MM.1S (cell line): ENCODE results near the gene NCOA4.

Experiments
- DNase-seq: peaks from one replicate; pipeline ENCODE4 v3.0.0-alpha.2; 2015
- H2AFZ ChIP-seq: fragments of 300-600 bp; sonication (generic); 2 replicates; pipeline ENCODE4 v1.6.0; 2016; ENCODE audit warnings: antibody characterized with exemption, low read length
- H3F3A ChIP-seq: fragments of 300-600 bp; sonication (generic); 2 replicates; pipeline ENCODE4 v1.6.1; 2016; ENCODE audit warnings: mild to moderate bottlenecking, antibody characterized with exemption, low read length, moderate library complexity, mixed read lengths; ENCODE audit not compliant: insufficient read depth
- H3K27ac ChIP-seq: fragments of 300-600 bp; sonication (generic); 2 replicates; pipeline ENCODE4 v1.5.1; 2016; ENCODE audit warnings: mild to moderate bottlenecking, low read length
- H3K27me3 ChIP-seq: fragments of 300-600 bp; sonication (generic); replicated peaks from 2 replicates; pipeline ENCODE4 v1.6.0; 2016; ENCODE audit warnings: low read length; ENCODE audit not compliant: insufficient read depth
- H3K36me3 ChIP-seq: fragments of 300-600 bp; sonication (generic); replicated peaks from 2 replicates; pipeline ENCODE4 v1.6.1; 2016; ENCODE audit warnings: mild to moderate bottlenecking, low read length, mixed read lengths; ENCODE audit not compliant: insufficient read depth
- H3K4me1 ChIP-seq: fragments of 300-600 bp; sonication (generic); 2 replicates; pipeline ENCODE4 v1.6.1; 2016; ENCODE audit warnings: low read length, mixed read lengths
- H3K4me2 ChIP-seq: fragments of 300-600 bp; sonication (generic); 2 replicates; pipeline ENCODE4 v1.6.0; 2016; ENCODE audit warnings: low read depth, low read length
- H3K4me3 ChIP-seq: fragments of 300-600 bp; sonication (generic); 2 replicates; pipeline ENCODE4 v1.5.1; 2016; ENCODE audit warnings: low read length, mixed read lengths
- H3K79me2 ChIP-seq: fragments of 300-600 bp; sonication (generic); 2 replicates; pipeline ENCODE4 v1.6.1; 2016; ENCODE audit warnings: mixed run types, low read length, mixed read lengths
- H3K9ac ChIP-seq: fragments of 300-600 bp; sonication (generic); 2 replicates; pipeline ENCODE4 v1.6.1; 2016; ENCODE audit warnings: low read length, mixed read lengths
- H3K9me2 ChIP-seq: fragments of 300-600 bp; sonication (generic); replicated peaks from 2 replicates; pipeline ENCODE4 v1.6.1; 2016; ENCODE audit warnings: mild to moderate bottlenecking, low read length, mixed read lengths; ENCODE audit not compliant: insufficient read depth
- H3K9me3 ChIP-seq: fragments of 300-600 bp; sonication (generic); replicated peaks from 2 replicates; pipeline ENCODE4 v1.6.1; 2016; ENCODE audit warnings: mild to moderate bottlenecking, low read length, mixed read lengths; ENCODE audit not compliant: insufficient read depth
- H4K20me1 ChIP-seq: fragments of 300-600 bp; sonication (generic); 2 replicates; pipeline ENCODE4 v1.6.1; 2016; ENCODE audit warnings: mild to moderate bottlenecking, low read length, moderate library complexity, mixed read lengths; ENCODE audit not compliant: insufficient read depth
- CTCF ChIP-seq: fragments of 300-600 bp; sonication (generic); IDR thresholded peaks from 2 replicates; pipeline ENCODE4 v1.5.1; 2016; ENCODE audit warnings: antibody characterized with exemption, low read length, mixed read lengths
- EZH2 ChIP-seq: fragments of 300-600 bp; sonication (generic); optimal IDR thresholded peaks from 2 replicates; pipeline ENCODE3; 2017; ENCODE audit warnings: low read depth, mild to moderate bottlenecking, antibody characterized with exemption, low read length, mixed read lengths
- EZH2phosphoT487 ChIP-seq: fragments of 300-600 bp; sonication (generic); IDR thresholded peaks from 2 replicates; pipeline ENCODE4 v1.6.1; 2018; ENCODE audit warnings: antibody characterized with exemption, low read length

NCOA4 gene

GRCh38 chr10:46035923-46036849 lies 5.8 kb upstream of the NCOA4 start:
- DNase-seq = no peak
- no peak overlapping the region for H3K4me2 ChIP-seq
- H3K27me3 ChIP-seq = no peaks in the 10 kb centered on the region
- no peaks in the 10 kb centered on the region for H3K36me3 ChIP-seq
- no peak overlapping the region for H3K27ac ChIP-seq
- H3K9me2 ChIP-seq = no peaks in the 10 kb centered on the region
- TF ChIP-seq EZH2phosphoT487 = no peak
- TF ChIP-seq EZH2 = no peak
- TF ChIP-seq CTCF = no peak
- no peaks in the 10 kb centered on the region for H3K9me3 ChIP-seq
- no peaks in the 10 kb centered on the region for H3K79me2 ChIP-seq
- no peak overlapping the region for H2AFZ ChIP-seq
- no peak overlapping the region for H3K4me3 ChIP-seq
- H3K4me1 ChIP-seq = no peaks in the 10 kb centered on the region
- no peak overlapping the region for H3K9ac ChIP-seq
- H3F3A ChIP-seq = no peaks in the 10 kb centered on the region
- H4K20me1 ChIP-seq = no peaks in the 10 kb centered on the region

- no peak overlapping the region for H3K9ac ChIP-seq
- no peaks in the 10 kb centered on the region for H3F3A ChIP-seq
- peaks cover 9% of the 10 kb centered on the region; the same call in 1 of the 2 replicates for H4K20me1 ChIP-seq
- peaks cover 18% of the 10 kb centered on the region for H3K79me2 ChIP-seq
- peaks cover 5% of the 10 kb centered on the region for H3K4me1 ChIP-seq
- TF ChIP-seq CTCF = no peak
- no peak for TF ChIP-seq EZH2phosphoT487
- TF ChIP-seq EZH2 = no peak
- H3K9me2 ChIP-seq = no peaks in the 10 kb centered on the region
- H2AFZ ChIP-seq = peak overlapping the region; percentile 20
- no peak for DNase-seq
- H3K27ac ChIP-seq = no peak overlapping the region
- no peaks in the 10 kb centered on the region for H3K27me3 ChIP-seq
- no peaks in the 10 kb centered on the region for H3K9me3 ChIP-seq
- no peak overlapping the region for H3K4me3 ChIP-seq
- no peak overlapping the region for H3K4me2 ChIP-seq
- H3K36me3 ChIP-seq = no peaks in the 10 kb centered on the region
These were observed 3.2 kb upstream of the NCOA4 start for GRCh38 chr10:46033602-46034011.

GRCh38 chr10:46031648-46032532 lies 1.5 kb upstream of the NCOA4 start:
- H3K9me3 ChIP-seq = no peaks in the 10 kb centered on the region
- peaks cover 35% of the 10 kb centered on the region for H3K79me2 ChIP-seq
- peaks cover 16% of the 10 kb centered on the region for H3K4me1 ChIP-seq
- no peaks in the 10 kb centered on the region for H3F3A ChIP-seq
- TF ChIP-seq CTCF (no peak), EZH2 (no peak), EZH2phosphoT487 (no peak)
- no peaks in the 10 kb centered on the region for H3K36me3 ChIP-seq
- H3K4me3 ChIP-seq = no peak overlapping the region
- H3K27me3 ChIP-seq = no peaks in the 10 kb centered on the region
- no peak overlapping the region for H2AFZ ChIP-seq
- H3K4me2 ChIP-seq = no peak overlapping the region
- no peak overlapping the region for H3K27ac ChIP-seq
- DNase-seq = no peak
- peaks cover 22% of the 10 kb centered on the region for H4K20me1 ChIP-seq
- no peak overlapping the region for H3K9ac ChIP-seq
- H3K9me2 ChIP-seq = no peaks in the 10 kb centered on the region
